Activated CD4-positive, alpha-beta T cell treated with anti-CD3 and anti-CD28 coated beads, Interleukin-2, amount 50 U/mL, for 1 hour (primary cell): Measurements from ENCODE around the gene KCNQ4.
A peak's percentile ranks its signal among the peaks of the same experiment; 100 is the strongest.

ENCODE experiments used
- DNase-seq: peaks from one replicate; pipeline ENCODE4 v3.0.0-alpha.2; 2020

Gene KCNQ4

DNA sequence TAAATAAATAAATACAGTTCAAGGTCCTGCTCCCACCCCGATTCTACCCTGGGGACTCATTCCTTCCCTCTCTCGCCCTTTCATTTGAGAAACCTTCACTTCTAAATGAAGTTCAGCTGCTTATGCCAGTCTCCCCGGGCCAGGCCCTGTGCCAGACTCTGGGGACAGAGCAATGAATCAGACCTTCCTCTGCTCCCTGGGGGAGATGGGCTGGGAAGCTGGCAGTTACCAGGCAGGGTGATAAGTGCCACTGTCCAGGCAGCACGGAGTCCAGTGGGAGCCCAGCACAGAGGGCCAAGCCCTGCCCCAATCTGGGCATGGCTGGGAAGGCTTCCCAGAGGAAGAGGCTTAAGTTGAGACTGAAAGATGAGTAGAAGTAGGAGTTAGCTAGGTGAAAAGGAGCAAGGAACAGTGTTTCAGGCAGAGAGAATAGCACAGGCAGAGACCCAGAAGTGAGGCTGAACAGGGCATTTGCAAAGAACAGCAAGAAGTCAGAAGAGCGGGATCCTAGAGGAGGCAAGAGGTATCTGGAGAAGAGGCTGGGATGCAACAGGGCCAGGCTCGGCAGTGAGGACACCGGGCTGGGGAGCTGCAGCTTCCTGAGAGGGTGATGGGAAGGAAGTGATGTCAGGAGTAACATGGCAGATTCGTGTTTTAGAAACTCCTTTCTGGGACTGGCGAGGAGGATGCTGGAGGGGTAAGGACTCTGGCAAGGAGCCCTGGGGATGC lies 13.5 kb downstream of the KCNQ4 start:
- no peak for DNase-seq

DNA sequence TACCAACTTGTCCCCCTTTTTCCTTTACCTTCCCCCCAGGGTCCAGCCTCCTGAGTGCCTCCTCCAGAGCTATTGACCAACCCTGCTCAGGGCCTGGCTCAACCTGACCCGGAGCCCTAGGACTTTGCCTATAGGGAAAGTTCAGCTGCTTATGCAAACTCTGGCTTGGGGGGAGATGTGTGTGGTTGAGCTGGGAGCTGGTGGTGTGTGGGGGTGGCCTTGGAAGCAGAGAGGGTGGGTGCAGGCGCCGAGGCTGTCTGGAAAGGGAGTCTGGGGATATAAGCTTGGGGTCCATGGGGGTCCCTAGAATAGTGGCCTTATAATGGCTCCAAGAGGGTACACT lies 14.1 kb downstream of the KCNQ4 start:
- no peak for DNase-seq

DNA sequence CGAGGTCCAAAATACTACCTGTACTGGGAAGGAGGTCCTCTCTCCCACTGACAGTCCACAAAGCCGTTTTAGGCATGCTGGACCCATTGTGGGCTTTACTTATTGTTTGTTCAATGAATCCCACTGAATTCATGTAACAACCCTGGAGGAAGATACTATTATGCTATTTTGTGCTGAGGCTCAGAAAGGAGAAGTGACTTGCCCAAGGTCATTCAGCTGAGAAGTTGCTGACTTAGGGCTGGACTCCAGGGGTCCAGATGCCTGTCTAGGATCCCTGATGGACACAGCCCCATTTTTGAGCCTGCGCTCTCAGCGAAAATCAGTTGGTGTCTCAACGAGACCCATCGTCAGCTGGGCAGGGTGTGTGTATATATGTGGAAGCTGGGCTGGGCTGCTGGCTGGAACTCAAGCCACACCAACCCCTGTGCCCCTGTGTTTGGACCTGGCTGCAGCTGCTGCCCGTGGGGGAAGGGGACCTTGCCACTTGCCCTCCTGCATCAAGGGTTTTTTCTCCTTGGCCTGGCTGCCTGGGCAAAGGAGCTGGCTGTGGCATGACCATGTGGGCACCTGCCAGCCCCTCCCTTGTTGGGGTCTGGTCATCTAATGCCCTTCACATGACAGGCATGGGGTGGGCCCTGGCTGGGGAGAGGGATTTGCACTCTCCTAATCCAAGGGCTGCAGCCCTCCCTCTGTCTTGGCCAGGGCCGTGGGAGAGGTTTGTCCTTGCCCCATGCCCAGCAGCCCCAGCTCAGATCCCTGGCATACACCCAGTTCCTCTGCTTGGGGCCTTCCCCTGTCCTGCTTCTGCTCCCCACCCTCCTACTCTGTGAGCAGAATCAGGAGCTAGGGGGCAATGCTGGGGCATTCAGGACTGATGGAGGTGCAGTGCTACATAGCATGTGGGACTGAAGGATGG lies 15.0 kb downstream of the KCNQ4 start:
- no peak for DNase-seq

DNA sequence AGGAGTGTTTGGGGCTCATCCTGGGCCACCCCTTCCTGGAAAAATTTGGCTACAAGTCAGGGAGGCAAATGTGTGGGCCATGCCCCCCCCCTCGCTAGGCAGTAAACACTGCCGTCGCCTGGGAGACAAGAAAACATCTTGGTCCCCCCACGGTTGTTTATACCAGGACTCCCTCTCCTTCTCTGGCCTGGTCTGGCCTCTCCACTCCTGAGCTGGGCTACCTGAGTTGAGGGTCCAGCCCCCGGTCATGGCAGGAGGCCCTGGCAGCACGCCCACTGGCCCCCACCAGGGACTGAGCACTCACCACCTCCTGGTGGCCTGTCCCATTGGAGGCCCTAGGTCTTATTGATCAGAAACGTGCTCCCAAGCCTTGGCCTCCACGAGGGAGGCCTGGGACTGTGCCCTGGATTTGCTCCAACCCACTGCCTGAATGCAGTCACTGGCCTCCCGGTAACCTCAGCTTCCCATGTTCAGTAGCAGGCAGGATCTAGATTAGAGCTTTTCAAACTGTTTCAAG lies 15.8 kb downstream of the KCNQ4 start:
- no peak for DNase-seq

DNA sequence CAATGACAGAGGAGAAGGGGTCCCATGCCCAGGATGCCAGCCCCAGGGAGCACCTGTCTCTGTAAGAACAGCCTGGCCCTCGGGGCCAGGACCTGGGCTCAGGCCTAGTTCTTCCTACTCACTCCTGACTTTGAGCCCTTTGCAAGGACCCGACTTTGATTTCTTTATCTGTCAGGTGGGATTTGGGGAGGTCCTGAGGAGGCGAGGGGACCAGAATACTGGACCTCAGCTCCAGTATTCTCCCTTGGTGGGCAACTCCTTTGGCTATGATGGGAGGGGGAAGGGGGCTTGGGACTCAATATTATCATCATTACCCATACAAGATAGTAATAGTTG lies 18.1 kb downstream of the KCNQ4 start:
- no peak for DNase-seq

DNA sequence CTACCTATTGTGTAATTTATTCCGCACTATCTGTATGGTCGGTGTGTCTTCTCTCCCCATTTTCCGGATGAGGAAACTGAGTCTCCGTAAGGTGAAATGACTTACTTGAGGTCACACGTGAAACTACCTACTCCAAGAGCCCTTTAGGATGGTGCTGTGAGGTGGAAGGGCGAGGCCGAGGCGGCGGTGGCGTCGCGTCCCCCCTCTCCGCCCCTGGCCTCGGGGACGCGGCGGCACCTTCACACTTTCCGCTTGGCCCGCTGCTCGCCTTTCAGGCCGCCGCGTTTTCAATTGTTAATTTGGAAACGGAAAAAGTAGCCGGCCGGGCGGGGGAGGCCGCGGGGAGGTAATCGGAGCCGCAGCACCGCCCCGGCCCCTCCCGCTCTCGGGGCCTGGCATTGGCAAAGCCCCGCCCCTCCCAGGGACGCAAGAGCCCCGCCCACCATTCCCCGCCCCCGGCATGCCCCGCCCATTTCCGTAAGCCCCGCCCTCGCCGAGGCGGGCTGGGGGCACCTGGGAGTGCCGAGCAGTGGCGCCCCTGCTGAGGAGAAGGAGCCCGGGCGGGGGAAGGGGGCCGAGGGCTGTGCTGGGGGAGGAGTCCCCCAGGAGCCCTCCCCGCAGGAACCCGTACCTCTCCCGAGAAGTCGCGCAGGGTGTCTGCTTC lies 18.6 kb downstream of the KCNQ4 start:
- peak; percentile 85 for DNase-seq

DNA sequence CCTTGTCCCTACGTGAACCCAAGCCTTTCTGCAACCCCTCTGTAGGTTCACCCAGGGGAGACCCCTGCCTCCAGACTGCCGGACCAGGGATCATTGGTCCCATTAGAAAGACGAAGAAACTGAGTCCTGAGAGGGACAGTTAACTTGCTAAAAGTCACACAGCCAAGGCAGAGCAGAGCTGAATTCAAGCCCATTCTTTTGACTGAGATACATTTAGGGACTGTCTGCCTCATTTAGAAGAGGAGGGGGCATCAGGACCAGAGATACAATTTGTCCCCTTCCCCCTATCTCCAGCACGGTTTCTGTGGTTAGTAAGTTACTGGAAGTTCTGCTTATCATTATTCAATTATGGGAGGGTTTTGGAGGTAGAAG lies 19.1 kb downstream of the KCNQ4 start:
- DNase-seq = no peak

DNA sequence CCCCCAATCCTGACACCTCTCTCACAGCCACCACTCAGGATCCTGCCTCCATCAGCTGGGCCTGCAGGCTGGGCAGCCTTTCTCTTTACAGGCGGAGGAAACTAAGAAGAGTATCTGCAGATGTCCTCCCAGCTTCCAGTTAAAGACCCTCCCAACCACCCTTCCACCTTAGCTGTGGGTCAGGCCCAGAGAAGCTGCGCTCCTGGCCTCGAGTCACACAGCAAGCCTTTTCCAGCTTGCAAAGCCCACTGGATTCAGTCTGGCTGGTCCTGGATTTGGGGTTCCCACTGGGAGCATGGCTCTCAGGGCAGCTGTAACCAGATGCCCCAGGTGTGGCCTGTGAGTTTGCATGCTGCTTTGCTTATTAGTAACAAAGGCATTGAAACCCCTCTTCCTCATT lies 19.9 kb downstream of the KCNQ4 start:
- no peak for DNase-seq

DNA sequence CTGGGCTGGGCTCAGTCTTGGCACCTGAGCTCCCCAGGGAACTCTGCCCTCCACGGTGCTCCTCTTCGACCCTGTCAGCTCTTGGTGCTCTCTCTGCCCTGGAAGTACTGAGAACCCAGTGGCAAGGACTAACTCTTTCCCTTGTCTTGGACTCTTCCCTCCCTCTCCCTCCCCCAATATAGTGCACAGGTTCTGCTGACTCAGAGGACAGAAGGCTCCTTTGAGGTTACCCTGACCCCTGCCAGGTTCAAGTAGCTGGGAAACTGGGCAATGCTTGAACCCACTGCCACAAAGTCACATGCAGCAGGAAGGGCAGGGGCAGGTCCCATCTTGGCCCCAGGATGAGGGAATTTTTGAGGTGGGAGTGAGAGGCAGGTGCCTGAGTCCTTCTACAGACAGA lies 20.3 kb downstream of the KCNQ4 start:
- no peak for DNase-seq

DNA sequence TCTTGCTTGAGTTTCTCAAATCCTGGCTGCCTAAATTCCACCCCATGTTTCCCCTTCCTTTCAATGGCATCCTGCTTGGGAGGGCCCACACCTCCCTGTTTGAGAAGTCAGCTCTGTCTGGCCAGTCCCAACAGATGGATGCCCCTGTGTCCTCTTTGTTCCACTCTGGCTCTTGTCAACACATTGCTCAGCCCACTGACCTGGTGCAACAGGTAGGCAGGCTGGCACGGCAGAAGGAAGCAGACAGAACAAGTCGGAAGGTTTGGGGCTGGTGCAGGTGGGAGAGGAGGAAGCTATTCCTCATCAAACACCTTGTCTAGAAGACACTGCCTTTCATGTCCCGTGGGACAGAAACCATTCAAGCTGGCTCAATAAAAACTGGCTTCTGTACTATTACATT lies 22.7 kb downstream of the KCNQ4 start:
- DNase-seq = no peak

DNA sequence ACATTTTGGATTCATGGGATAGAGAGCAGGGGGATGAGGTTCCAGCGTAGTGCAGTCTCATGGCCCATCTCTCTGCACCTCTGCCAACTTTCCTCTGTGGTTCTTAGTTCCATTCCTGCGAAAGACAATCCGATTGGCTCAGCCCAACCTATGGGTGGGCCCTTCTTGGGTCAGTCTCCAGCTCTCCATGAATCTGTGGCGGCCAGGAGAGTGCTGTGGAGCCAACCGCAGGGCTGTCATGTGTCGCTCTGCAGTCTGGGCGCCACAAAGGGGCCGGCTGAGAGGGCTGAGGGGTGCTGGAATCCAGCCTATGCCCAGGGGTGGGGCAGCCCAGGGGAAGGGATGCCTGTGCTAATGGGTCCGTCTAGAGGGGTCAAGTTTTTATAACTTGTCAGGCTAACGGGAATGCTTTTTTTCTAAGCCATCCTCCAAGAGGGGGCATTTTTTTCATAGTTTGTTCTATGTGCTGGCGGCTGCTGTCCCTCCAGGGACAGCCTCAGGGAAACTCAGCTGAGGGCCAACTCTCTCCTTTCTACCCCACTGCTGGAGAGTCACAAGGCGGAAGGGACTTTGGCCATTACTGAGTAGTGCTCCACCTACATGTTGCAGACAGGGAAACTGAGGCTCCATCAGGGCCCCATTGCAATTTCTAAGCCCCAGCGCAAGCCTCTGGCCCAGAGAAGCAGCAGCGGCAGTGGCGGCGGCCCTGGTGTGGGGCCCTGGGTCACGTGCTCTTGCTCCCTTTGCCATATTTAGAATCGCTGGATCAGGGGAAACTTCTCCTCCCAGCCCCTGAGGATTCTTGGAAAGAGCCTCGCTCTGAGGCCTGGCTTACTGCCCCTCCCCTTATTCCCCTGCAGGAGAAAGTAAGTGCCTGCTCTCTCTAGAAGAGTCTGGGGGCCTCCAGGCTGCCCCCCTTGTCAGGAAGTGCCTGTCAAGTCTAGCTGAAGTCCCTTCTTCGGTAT lies 23.4 kb downstream of the KCNQ4 start:
- DNase-seq = no peak

DNA sequence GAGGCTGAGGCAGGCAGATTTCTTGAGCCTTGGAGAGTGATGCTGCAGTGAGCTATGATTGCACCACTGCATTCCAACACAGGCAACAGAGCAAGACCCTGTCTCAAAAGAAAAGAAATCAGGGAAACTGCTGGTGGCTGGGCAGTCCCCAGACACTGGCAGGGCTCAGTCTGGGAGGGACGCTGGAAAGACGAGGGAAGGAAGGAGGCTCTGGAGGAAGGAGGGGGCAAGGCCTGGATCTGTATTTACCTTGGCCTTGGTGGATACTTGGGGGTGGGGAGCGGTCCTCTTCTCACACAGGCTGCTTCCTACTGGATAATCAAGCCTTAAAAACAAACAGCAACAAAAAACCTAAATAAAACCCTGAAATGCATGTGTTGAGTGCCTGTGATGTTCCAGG lies 24.4 kb downstream of the KCNQ4 start:
- DNase-seq = no peak

DNA sequence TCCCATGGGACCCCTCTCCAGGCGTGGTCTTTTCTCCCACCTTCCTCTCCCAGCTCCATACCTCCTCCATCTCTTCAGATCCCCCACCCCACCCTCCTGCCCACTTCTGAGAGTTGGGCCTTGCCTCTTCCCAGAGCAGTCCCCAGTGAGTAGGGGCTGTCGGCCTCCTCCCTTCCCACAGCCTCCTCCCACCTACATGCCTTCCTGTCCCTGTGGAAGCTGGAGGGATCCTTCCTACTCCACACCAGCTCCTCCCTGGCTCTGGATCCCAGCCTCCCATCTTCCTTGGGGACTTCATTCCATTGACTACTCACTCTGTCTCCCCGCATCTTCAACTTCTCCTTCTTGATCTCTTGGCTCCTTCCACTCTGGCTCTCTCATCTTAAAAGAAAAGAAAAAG lies 24.9 kb downstream of the KCNQ4 start:
- no peak for DNase-seq

DNA sequence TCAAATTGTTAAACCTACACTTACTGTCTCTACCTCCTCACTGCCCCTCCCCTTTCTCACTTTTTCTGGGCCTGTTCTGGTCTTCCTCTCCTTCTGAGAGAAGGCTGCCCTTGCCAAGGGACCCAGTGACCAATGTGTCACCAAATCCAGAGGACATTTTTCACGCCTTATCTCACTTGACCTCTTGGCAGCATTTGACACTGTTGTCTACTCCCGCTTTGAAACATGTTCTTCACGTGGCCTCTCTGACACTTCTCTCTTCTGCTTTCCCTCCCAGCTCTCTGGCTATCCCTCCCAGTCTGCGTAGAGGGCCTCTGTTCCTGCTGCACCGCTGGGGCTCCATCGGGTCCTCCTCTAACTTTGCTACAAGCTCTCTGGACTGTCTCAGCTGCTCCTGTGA lies 25.3 kb downstream of the KCNQ4 start:
- DNase-seq = no peak

DNA sequence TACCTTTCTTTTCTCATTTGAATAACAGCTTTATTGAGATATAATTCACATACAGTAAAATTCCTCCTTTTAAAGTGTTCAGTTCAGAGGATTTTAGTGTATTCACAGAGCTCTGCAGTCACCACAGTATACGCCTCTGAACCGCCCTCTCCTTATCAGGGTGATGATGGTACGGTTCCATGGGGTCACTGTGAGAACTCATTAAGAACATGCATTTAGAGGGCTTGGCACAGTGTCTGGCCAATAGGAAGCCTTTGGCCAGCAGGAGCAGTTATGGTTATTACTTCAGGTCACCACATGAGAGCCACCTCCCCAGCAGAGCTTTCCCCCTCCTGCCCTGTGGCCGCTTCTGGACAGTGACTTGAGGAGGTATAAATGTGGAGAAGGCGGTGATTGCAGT lies 27.3 kb downstream of the KCNQ4 start:
- no peak for DNase-seq

DNA sequence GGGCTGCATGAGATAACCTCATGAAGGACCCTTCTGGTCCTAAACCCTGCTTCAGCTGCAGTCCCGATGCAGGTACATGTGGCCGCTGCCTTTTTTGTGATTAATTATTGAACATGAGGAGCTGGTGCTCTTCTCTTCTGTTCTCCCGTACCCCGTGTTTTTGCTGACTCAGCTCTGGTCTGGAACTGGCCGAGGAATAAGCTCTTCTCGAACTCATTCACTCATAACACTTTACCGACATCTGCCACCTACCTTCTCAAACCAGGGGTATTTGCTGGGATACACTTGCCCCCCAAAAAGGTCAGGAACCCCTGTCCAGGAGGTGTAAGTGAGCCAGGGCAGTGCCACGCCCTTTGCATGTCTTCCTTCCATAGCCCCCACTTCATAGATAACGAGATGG lies 31.8 kb downstream of the KCNQ4 start:
- DNase-seq = no peak

DNA sequence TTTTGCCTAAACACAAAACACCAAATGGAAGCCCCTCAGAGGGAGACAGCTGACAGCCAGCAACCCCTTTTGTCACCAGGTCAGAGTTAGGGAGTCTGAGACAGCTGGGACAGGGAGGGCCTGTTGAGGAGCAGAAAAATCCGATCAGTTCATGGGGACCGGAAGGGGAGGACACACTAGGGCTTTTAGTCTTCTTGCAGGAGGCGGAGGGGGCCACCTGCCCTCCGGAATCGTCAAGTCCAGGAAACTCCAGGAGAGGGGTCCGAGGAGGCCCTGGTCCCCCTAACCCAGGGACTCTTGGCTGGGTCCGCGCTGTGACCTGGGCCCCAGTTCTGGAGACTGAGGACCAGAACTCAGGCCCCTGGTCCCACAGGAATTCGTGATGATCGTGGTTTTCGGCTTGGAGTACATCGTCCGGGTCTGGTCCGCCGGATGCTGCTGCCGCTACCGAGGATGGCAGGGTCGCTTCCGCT lies 34.2 kb downstream of the KCNQ4 start:
- no peak for DNase-seq

DNA sequence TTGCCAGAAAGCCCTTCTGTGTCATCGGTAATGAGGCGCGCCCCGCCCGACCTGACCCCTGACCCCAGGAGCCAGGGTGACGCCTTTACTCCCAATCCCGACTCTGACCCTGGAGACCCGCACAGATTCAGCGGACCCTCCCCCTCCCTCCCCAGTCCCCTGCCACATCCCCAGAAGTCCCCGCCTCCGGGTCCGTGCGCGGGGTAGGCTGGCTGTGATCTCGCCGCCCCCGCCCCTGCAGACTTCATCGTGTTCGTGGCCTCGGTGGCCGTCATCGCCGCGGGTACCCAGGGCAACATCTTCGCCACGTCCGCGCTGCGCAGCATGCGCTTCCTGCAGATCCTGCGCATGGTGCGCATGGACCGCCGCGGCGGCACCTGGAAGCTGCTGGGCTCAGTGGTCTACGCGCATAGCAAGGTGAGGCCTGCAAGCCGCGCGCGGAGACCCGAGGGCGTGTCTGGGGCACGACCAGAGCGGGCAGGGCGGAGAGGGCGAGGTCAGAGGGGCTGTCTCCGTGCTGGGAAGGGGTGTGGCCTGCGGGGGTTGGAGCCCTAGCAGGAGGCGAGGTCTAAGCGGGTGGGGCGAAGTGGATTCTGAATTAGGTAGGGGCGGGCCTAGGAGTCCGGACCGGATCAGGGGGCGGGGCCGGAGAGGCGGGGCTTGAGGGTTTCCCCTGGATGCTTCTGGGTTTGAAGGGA lies 34.8 kb downstream of the KCNQ4 start:
- DNase-seq = peak; percentile 87

DNA sequence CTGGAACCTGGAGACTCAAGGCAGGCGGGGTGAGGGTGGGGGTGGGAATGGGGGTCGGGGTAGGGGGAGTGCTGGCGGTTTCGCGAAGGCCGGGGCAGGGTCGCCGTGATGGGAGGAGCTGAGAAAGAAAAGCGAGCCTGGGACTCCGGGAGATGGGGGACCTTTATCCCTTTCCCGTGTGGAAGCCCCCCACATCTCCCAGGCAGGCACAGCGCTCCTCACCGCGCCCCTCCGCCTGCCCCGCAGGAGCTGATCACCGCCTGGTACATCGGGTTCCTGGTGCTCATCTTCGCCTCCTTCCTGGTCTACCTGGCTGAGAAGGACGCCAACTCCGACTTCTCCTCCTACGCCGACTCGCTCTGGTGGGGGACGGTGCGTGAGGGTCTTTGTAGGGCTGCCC lies 35.5 kb downstream of the KCNQ4 start:
- DNase-seq = no peak

DNA sequence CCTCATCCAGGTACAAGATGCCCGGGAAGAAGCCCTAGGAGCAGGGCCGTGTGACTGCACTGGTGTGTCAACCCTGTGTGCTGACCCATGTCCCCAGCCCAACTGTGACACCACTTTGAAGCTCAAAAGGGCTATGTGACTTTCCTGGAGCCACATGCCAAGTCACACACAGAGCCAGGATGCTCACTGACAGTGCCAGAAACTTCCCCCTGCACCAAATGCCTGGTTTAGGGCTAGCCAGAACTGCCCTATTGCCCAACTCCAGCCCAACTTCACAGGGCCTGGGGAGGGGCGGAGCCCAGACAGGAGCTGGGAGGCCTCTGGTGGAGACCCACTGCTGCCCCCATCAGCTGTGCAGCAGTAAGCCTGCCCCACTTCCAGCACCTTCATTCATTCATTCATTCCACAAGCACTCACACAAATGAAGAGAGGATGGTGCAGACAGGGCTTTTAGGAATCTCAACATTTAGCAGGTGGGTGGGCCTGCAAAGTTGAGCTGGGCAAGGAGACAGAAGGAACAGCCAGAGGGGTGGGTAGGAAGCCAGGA lies 36.7 kb downstream of the KCNQ4 start:
- DNase-seq = no peak

DNA sequence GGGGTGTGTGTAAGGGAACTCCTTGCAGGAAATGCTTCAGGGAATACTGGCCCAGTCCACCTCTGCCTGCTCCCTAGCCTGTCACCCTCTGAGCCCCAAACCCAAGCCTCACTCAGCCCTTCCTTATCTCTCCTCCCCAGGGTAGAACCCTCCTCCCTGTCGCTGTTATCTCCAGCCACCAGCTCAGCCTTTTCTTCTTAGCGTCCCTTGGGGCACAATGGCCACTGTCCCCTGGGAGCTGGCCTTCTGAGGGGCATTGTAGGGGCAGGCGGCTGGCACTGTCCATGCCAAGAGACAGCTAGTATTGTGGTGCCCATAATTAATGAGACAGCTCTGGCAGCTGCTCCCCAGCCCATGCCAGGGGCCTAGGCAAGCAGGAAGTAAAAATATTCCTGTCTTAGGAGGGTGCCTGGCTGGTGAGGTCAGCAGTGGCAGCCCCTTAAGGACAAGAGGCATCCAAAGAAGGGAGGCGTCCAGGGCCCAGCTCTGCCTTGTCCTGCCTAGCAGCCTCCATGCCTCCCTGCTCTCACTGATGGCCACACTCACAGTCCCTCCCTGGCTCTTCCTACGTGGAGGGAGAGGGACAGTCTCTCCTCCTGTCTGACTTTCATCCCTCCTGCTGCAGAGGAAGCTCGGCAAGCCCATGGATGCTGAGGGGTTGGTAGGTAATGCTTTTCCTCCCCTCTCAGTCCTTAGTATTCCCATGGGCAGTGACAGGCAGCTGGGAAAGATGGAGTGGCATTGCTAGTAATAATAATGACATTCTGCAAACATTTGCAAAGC lies 37.5 kb downstream of the KCNQ4 start:
- DNase-seq = no peak
